ENCODE results near the gene LGALS14. TPM values are rescaled to one million over a fixed set of nuclear protein-coding genes. Genes with fewer than 3 reads are reported as not detected.

The LGALS14 gene
- total RNA-seq, 4 donors from 2014 or later = not detected

- in situ Hi-C loops (cut with MboI; ENCODE audit: low pct_ligation_motif_present in 1 of 4, low pct_unique_long_range_greater_than_20kb in 1 of 4, low sequenced_read_pairs in 3 of 4) = loop anchor here in 2 of 4 donors (10.0 kb wide), 1 partner anchor 121 kb away; no protein-coding TSS in a partner anchor
These were observed 28.3 kb upstream of the LGALS14 start for GRCh38 chr19:39676004-39676403.

GRCh38 chr19:39677961-39678889, 26.1 kb upstream of the LGALS14 start:
- DNase-seq = no peak
- Histone ChIP-seq H3K36me3 (no peaks in the 10 kb centered on the region), H3K27me3 (no peaks in the 10 kb centered on the region), H3K4me3 (no peak overlapping the region), H3K9me3 (no peaks in the 10 kb centered on the region), H3K4me1 (peaks cover 0 to 7% (median 0%) of the 10 kb centered on the region in 4 donors), H3K27ac (no peak overlapping the region)
- intact Hi-C loops (cut with DNase I; ENCODE audit: low total_unique reads) = no loop called here
- TF ChIP-seq POLR2AphosphoS5 (IDR thresholded peaks at IDR 0.05) (no peak), POLR2A (IDR thresholded peaks at IDR 0.05) (no peak), EP300 (IDR thresholded peaks at IDR 0.05; ENCODE audit: low read depth) (no peak)
- TF ChIP-seq, protein P1, sequence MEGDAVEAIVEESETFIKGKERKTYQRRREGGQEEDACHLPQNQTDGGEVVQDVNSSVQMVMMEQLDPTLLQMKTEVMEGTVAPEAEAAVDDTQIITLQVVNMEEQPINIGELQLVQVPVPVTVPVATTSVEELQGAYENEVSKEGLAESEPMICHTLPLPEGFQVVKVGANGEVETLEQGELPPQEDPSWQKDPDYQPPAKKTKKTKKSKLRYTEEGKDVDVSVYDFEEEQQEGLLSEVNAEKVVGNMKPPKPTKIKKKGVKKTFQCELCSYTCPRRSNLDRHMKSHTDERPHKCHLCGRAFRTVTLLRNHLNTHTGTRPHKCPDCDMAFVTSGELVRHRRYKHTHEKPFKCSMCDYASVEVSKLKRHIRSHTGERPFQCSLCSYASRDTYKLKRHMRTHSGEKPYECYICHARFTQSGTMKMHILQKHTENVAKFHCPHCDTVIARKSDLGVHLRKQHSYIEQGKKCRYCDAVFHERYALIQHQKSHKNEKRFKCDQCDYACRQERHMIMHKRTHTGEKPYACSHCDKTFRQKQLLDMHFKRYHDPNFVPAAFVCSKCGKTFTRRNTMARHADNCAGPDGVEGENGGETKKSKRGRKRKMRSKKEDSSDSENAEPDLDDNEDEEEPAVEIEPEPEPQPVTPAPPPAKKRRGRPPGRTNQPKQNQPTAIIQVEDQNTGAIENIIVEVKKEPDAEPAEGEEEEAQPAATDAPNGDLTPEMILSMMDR (IDR thresholded peaks at IDR 0.05) = no peak
- in situ Hi-C loops (cut with MboI; ENCODE audit: low pct_ligation_motif_present in 1 of 4, low pct_unique_long_range_greater_than_20kb in 1 of 4, low sequenced_read_pairs in 3 of 4) = loop anchor here in 2 of 4 donors (10.0 kb wide), 1 partner anchor 123 kb away; no protein-coding TSS in a partner anchor
- WGBS, 2 donors (ENCODE audit: low coverage in 1 of 2) = 69 to 100% methylated on average over 4 to 10 of the region's 10 CpGs

More at GRCh38 chr19:39676004-39676403, 28.3 kb upstream of the LGALS14 start:
- intact Hi-C loops (cut with DNase I; ENCODE audit: low total_unique reads) = no loop called here
- 50 to 66% methylated on average over 2 to 3 of the region's 3 CpGs for WGBS, 2 donors (ENCODE audit: low coverage in 1 of 2)
- H3K4me1 ChIP-seq = peaks cover 0 to 7% (median 0%) of the 10 kb centered on the region in 4 donors
- H3K9me3 ChIP-seq = no peaks in the 10 kb centered on the region
- H3K27ac ChIP-seq = no peak overlapping the region
- no peaks in the 10 kb centered on the region for H3K36me3 ChIP-seq
- DNase-seq = no peak
- H3K27me3 ChIP-seq = peaks cover 8% of the 10 kb centered on the region
- TF ChIP-seq EP300 (IDR thresholded peaks at IDR 0.05; ENCODE audit: low read depth) = no peak
- TF ChIP-seq POLR2AphosphoS5 (IDR thresholded peaks at IDR 0.05) = no peak
- TF ChIP-seq POLR2A (IDR thresholded peaks at IDR 0.05) = no peak
- no peak overlapping the region for H3K4me3 ChIP-seq

DNA sequence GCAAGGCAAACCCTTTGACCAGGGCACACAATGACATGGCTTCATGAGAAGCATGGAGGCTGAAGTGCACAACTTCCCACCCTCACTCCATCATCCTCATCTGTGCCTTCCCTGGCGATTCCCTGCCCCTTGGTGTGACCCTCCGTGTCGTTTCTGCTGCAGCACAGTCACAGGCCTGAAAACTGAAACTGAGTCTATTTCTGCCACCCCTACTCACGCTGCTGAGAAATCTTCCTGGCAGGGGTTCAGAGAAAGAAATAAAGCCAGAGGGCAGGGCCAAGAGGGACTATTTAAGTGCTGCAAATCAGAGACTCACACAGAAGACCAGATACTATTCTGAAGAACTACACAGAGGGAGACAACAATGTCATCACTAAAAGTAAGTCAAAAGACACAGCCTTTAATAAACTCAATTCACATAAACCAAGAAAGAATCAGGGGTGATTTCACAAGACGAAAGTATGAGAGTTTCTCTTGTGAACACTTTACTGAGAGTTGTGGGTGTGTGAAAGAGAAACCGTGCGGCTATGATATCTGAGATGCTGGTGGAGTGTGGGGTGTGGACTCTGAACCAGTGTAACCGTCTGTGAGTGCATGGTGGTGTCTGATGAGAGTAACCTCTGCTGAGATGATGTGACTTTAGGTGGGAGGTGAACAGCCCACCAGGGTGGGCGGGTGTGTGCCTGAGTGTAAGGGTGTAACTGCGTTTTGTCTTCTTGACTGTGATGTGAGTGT, 25.1 kb upstream of the LGALS14 start:
- Histone ChIP-seq H3K36me3 (no peaks in the 10 kb centered on the region), H3K27me3 (no peaks in the 10 kb centered on the region), H3K27ac (no peak overlapping the region), H3K4me3 (no peak overlapping the region), H3K4me1 (peaks cover 0 to 7% (median 0%) of the 10 kb centered on the region in 4 donors), H3K9me3 (no peaks in the 10 kb centered on the region)
- intact Hi-C loops (cut with DNase I; ENCODE audit: low total_unique reads) (no loop called here), in situ Hi-C loops (cut with MboI; ENCODE audit: low pct_ligation_motif_present in 1 of 4, low pct_unique_long_range_greater_than_20kb in 1 of 4, low sequenced_read_pairs in 3 of 4) (loop anchor here in 2 of 4 donors (10.0 kb wide), 1 partner anchor 124 kb away; no protein-coding TSS in a partner anchor)
- TF ChIP-seq EP300 (IDR thresholded peaks at IDR 0.05; ENCODE audit: low read depth) (no peak), POLR2A (IDR thresholded peaks at IDR 0.05) (no peak), POLR2AphosphoS5 (IDR thresholded peaks at IDR 0.05) (no peak)
- TF ChIP-seq, protein P1 (IDR thresholded peaks at IDR 0.05) = no peak
- WGBS, 2 donors (ENCODE audit: low coverage in 1 of 2) = 27 to 54% methylated on average over 5 to 10 of the region's 10 CpGs
- no peak for DNase-seq

DNA sequence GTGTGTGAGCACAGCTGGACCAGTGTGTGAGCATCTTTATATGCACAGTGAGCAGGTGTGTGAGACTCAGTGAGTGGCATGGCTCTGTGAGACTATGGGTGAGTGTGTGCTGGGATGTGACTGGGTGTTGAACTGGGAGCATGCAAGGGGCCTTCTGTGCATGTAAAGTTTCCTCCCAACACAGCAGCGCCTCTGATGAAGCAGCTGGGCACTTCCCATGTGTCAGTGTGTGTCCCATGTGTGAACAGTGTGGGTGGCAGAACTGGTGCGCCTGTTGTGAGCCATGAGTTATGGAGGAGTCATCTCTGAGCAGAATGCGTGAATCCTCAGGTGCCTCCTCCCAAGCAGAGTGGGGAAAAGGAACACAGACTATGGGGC, 24.5 kb upstream of the LGALS14 start:
- TF ChIP-seq POLR2AphosphoS5 (IDR thresholded peaks at IDR 0.05) = no peak
- no peak for TF ChIP-seq EP300 (IDR thresholded peaks at IDR 0.05; ENCODE audit: low read depth)
- no peak for TF ChIP-seq POLR2A (IDR thresholded peaks at IDR 0.05)
- TF ChIP-seq, protein P1 (IDR thresholded peaks at IDR 0.05) = no peak
- no peak for DNase-seq
- Histone ChIP-seq H3K9me3 (no peaks in the 10 kb centered on the region), H3K27me3 (no peaks in the 10 kb centered on the region), H3K36me3 (no peaks in the 10 kb centered on the region), H3K4me1 (peaks cover 0 to 7% (median 0%) of the 10 kb centered on the region in 4 donors), H3K4me3 (no peak overlapping the region), H3K27ac (no peak overlapping the region)
- in situ Hi-C loops (cut with MboI; ENCODE audit: low pct_ligation_motif_present in 1 of 4, low pct_unique_long_range_greater_than_20kb in 1 of 4, low sequenced_read_pairs in 3 of 4) (loop anchor here in 2 of 4 donors (10.0 kb wide), 1 partner anchor 125 kb away; no protein-coding TSS in a partner anchor), intact Hi-C loops (cut with DNase I; ENCODE audit: low total_unique reads) (no loop called here)
- WGBS, 2 donors (ENCODE audit: low coverage in 1 of 2) = 82% methylated on average over 3 of the region's 3 CpGs; no CpG with 5 or more reads in 1 of the 2 donors

Data from transverse colon (tissue), 4 donors.